ENCODE data around the gene STMP1.

DNA sequence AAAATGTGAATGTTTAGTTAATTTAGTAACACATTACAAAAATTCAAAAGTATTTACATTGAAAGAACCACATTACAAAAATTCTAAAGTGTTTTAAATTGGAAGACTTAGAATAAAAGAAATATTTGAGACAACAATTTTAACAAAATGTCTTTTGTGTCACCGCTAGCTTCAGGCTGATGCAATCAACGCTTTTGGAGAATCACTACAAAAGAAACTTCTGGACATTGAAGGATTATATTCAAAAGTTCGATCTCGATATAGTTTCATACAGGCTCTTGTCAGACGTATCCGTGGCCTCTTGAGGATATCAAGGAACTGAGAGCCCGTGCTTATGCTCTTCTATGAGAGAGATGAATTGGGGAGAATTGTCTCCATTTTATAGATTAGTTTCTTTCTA, 14.1 kb upstream of the STMP1 start:
- TF ChIP-seq, protein P1, sequence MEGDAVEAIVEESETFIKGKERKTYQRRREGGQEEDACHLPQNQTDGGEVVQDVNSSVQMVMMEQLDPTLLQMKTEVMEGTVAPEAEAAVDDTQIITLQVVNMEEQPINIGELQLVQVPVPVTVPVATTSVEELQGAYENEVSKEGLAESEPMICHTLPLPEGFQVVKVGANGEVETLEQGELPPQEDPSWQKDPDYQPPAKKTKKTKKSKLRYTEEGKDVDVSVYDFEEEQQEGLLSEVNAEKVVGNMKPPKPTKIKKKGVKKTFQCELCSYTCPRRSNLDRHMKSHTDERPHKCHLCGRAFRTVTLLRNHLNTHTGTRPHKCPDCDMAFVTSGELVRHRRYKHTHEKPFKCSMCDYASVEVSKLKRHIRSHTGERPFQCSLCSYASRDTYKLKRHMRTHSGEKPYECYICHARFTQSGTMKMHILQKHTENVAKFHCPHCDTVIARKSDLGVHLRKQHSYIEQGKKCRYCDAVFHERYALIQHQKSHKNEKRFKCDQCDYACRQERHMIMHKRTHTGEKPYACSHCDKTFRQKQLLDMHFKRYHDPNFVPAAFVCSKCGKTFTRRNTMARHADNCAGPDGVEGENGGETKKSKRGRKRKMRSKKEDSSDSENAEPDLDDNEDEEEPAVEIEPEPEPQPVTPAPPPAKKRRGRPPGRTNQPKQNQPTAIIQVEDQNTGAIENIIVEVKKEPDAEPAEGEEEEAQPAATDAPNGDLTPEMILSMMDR (IDR thresholded peaks at IDR 0.05 in 8 of 11, conservative IDR thresholded peaks at IDR 0.05 in 3 of 11) = no peak
- TF ChIP-seq POLR2A (IDR thresholded peaks at IDR 0.05) = no peak
